GM12878 (cell line): Measurements from ENCODE around the gene GRM7. TPM values are rescaled to one million over a fixed set of nuclear protein-coding genes. Genes with fewer than 3 reads are reported as not detected.

Experiments
- ATAC-seq: fragments of 200-7000 bp; cut with Tn5 transposase; 3 replicates; pipeline ENCODE4 v1.9.1; 2020; ENCODE audit warnings: mild to moderate bottlenecking, moderate library complexity
- BruUV-seq: library from RNA; stranded (reverse); fragments of 400-500 nt; replicated peaks from 2 replicates; lab custom pipeline; 2021; lab: Mats Ljungman, UMichigan
- CTCF ChIA-PET: fragments of 300-600 bp; sonication (Branson Sonifier 250); formaldehyde crosslinking; extraction: SDS; loops from one replicate; lab custom pipeline; 2021; ENCODE audit warnings: inconsistent platforms; lab: Yijun Ruan, JAX
- POLR2A ChIA-PET: fragments of 350-600 bp; formaldehyde crosslinking; extraction: SDS; loops from one replicate; lab custom pipeline; 2021; ENCODE audit warnings: inconsistent platforms; lab: Charles Lee
- RAD21 ChIA-PET: fragments of 300-600 bp; sonication (Branson Sonifier 250); formaldehyde crosslinking; loops from one replicate; lab custom pipeline; 2023; ENCODE audit warnings: antibody characterized with exemption; ENCODE audit not compliant: unreplicated experiment; lab: Charles Lee
- SMC1A ChIA-PET: fragments of 300-600 bp; sonication (Branson Sonifier 250); formaldehyde crosslinking; loops from one replicate; lab custom pipeline; 2023; ENCODE audit not compliant: unreplicated experiment, uncharacterized antibody; lab: Charles Lee
- DNase-seq: peaks from one replicate; pipeline ENCODE4 v3.0.0-alpha.2; 2011; ENCODE audit warnings: low read depth, low spot score
- FAIRE-seq: peaks from 3 replicates; lab custom pipeline; 2011; peaks lifted over from hg19 to GRCh38; lab: Jason Lieb, UNC
- H2AFZ ChIP-seq: 2 replicates; pipeline ENCODE4 v1.6.0; 2011; ENCODE audit warnings: low read depth, low read length, control low read depth; ENCODE audit not compliant: control insufficient read depth
- H3K27ac ChIP-seq: 2 replicates; pipeline ENCODE4 v1.5.1; 2011; ENCODE audit warnings: control low read depth; ENCODE audit not compliant: control insufficient read depth, insufficient read depth
- H3K27me3 ChIP-seq, 2 experiments: replicated peaks in 1 of 2; 2 replicates each; pipeline versions ENCODE4 v1.6.0 to v1.6.1; 2011; ENCODE audit warnings: low read length in 1 of 2; ENCODE audit not compliant: control insufficient read depth in 2 of 2, insufficient read depth in 2 of 2
- H3K36me3 ChIP-seq, 2 experiments: 2 replicates each; pipeline ENCODE4 v1.5.1; 2011; ENCODE audit warnings: low read length in 1 of 2; ENCODE audit not compliant: control insufficient read depth in 2 of 2, insufficient read depth in 2 of 2
- H3K4me1 ChIP-seq: 2 replicates; pipeline ENCODE4 v1.6.1; 2011; ENCODE audit warnings: mild to moderate bottlenecking, low read length, moderate library complexity, mixed read lengths; ENCODE audit not compliant: control insufficient read depth, insufficient read depth
- H3K4me2 ChIP-seq: 2 replicates; pipeline ENCODE4 v1.6.0; 2011; ENCODE audit warnings: control low read depth; ENCODE audit not compliant: control insufficient read depth, insufficient read depth
- H3K4me3 ChIP-seq: fragments of 200-600 bp; sonication (generic); 2 replicates; pipeline ENCODE4 v1.5.1; 2016
- H3K79me2 ChIP-seq: 2 replicates; pipeline ENCODE4 v1.6.0; 2011; ENCODE audit warnings: low read length; ENCODE audit not compliant: control insufficient read depth, insufficient read depth
- H3K9ac ChIP-seq: 2 replicates; pipeline ENCODE4 v1.8.0; 2011; ENCODE audit warnings: low read length, control low read depth, mixed read lengths; ENCODE audit not compliant: control insufficient read depth, insufficient read depth
- H3K9me3 ChIP-seq: replicated peaks from 3 replicates; pipeline ENCODE4 v1.5.1; 2011; ENCODE audit warnings: mild to moderate bottlenecking, low read length; ENCODE audit not compliant: control insufficient read depth, insufficient read depth
- H4K20me1 ChIP-seq: 2 replicates; pipeline ENCODE4 v1.6.0; 2011; ENCODE audit not compliant: control insufficient read depth, insufficient read depth
- BCL11A ChIP-seq: IDR thresholded peaks from 2 replicates; pipeline ENCODE4 v1.6.1; 2011; ENCODE audit warnings: low read depth, low read length
- BHLHE40 ChIP-seq, 2 experiments: fragments of 450-650 bp in 1 of 2; IDR thresholded peaks; 2 replicates each; pipeline ENCODE4 v1.6.1; 2011 to 2017; ENCODE audit warnings: low read depth in 2 of 2, borderline replicate concordance in 1 of 2, improper control_type of control experiment in 1 of 2, low read length in 1 of 2, mild to moderate bottlenecking in 1 of 2
- FOXM1 ChIP-seq: IDR thresholded peaks from 2 replicates; pipeline ENCODE4 v1.6.1; 2012; ENCODE audit warnings: low read depth, mild to moderate bottlenecking, inconsistent platforms, low read length, moderate library complexity
- KLF5 ChIP-seq: fragments of 450-650 bp; IDR thresholded peaks from 2 replicates; pipeline ENCODE4 v1.6.1; 2014; ENCODE audit warnings: mild to moderate bottlenecking; ENCODE audit not compliant: partially characterized antibody
- PAX5 ChIP-seq: IDR thresholded peaks from 2 replicates; pipeline ENCODE4 v1.6.1; 2011; ENCODE audit warnings: low read depth, low read length, borderline replicate concordance
- PAX8 ChIP-seq: fragments of 450-650 bp; IDR thresholded peaks from 2 replicates; pipeline ENCODE4 v1.6.1; 2017; ENCODE audit warnings: mild to moderate bottlenecking, moderate library complexity
- POU2F2 ChIP-seq: IDR thresholded peaks from 3 replicates; pipeline ENCODE4 v1.6.1; 2011; ENCODE audit warnings: low read depth, mild to moderate bottlenecking, low read length, borderline replicate concordance
- RB1 ChIP-seq: fragments of 450-650 bp; formaldehyde crosslinking; IDR thresholded peaks from 2 replicates; pipeline ENCODE4 v1.6.1; 2017; ENCODE audit warnings: mild to moderate bottlenecking, borderline replicate concordance
- TBL1XR1 ChIP-seq: IDR thresholded peaks from 2 replicates; pipeline ENCODE4 v1.6.1; 2012; ENCODE audit warnings: low read depth, low read length, improper control_type of control experiment
- ZSCAN29 ChIP-seq: fragments of 450-650 bp; IDR thresholded peaks from 2 replicates; pipeline ENCODE4 v1.6.1; 2017; ENCODE audit warnings: mild to moderate bottlenecking, moderate library complexity
- ZZZ3 ChIP-seq: IDR thresholded peaks from 2 replicates; pipeline ENCODE4 v1.6.1; 2011; ENCODE audit warnings: low read depth; ENCODE audit not compliant: control insufficient read depth, insufficient read length
- WGBS: methylation state at CpG from one replicate; pipeline ENCODE4 v1.1.6; 2016; ENCODE audit warnings: low lambda C conversion rate; ENCODE audit not compliant: insufficient replicate concordance, insufficient coverage; ENCODE audit errors: missing lambda C conversion rate; 5-methylcytosine and 5-hydroxymethylcytosine counted together
- in situ Hi-C: fragments of 300-500 bp; cut with MboI; formaldehyde crosslinking; loops from 9 replicates; pipeline ENCODE4 v1.14.3; 2018; ENCODE audit warnings: mixed read lengths
- intact Hi-C: fragments of 100-400 bp; cut with micrococcal nuclease; formaldehyde crosslinking; loops from one replicate; pipeline ENCODE4 v1.14.2; 2022; ENCODE audit not compliant: unreplicated experiment
- polyA plus RNA-seq, 11 experiments: library from polyadenylated mRNA; depleted of rRNA in 4 of 11; unstranded in 6 of 11; stranded (reverse) in 5 of 11; fragments of >200 nt; fragmentation: Nextera tagmentation in 4 of 11; fragmentation: Illumina TruSeq in 1 of 11; extraction: Ambion mirVana in 4 of 11; extraction: Trizol in 1 of 11; gene quantifications; 1 replicate in 1 of 11; 2 replicates in 10 of 11; pipeline versions ENCODE4 v1.2.1 to v1.2.3, GENCODE V29; 2011 to 2016; ENCODE audit warnings: inconsistent platforms in 2 of 11, missing spikeins in 2 of 11, low read depth in 1 of 11
- total RNA-seq, 4 experiments: library from RNA; depleted of rRNA in 3 of 4; stranded (reverse); fragments of >200 nt in 3 of 4; fragmentation: Illumina TruSeq in 1 of 4; extraction: Trizol in 1 of 4; gene quantifications; 2 replicates each; pipeline versions ENCODE4 v1.2.1 to v1.2.3, GENCODE V29; 2013 to 2021
- TF ChIP-seq, protein P1 (sequence below): fragments of 450-650 bp; IDR thresholded peaks from 2 replicates; pipeline ENCODE4 v1.6.1; 2014; ENCODE audit warnings: mild to moderate bottlenecking
- TF ChIP-seq, protein P2 (sequence below): fragments of 150-350 bp; IDR thresholded peaks from 2 replicates; pipeline ENCODE4 v1.6.1; 2016; ENCODE audit warnings: low read depth, low read length
- TF ChIP-seq, protein P3 (sequence below): IDR thresholded peaks from 2 replicates; pipeline ENCODE4 v1.6.1; 2012; ENCODE audit warnings: improper control_type of control experiment, low read depth, low read length; ENCODE audit not compliant: insufficient replicate concordance

The GRM7 gene
- total and polyA plus RNA-seq, 10 of the 15 experiments (the other 5 are each of a cell fraction or from before 2014, with no cell fraction given) = not detected

DNA sequence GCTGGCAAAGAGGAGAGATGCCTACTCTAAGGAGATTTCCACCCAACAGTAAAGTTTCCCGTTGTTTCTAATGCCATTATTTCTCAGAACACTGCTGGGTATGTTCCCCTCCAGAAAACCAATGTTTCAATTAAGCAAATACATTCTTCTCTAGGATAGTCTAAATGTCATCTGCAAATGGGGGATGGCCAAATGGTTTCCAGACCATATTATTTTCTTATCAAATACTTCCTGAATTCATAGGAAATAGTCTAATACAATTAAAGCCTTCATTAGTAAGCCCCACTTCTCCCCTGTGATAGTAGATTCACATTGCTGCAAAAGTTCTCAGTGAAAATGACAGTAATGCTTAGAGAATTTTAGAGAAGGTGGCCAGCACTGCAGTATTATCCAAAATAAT lies 716.6 kb downstream of the GRM7 start:
- no peak for FAIRE-seq
- POLR2A ChIA-PET = no interaction called here

More for the DNA sequence above, 716.6 kb downstream of the GRM7 start:
- Histone ChIP-seq H3K27me3 (no peaks in the 10 kb centered on the region), H3K27ac (no peak overlapping the region), H4K20me1 (no peaks in the 10 kb centered on the region), H3K9me3 (no peaks in the 10 kb centered on the region), H3K9ac (no peak overlapping the region), H3K79me2 (no peaks in the 10 kb centered on the region), H3K4me3 (no peak overlapping the region), H2AFZ (no peak overlapping the region), H3K4me2 (no peak overlapping the region), H3K4me1 (no peaks in the 10 kb centered on the region), H3K36me3 (no peaks in the 10 kb centered on the region)
- TF ChIP-seq BCL11A = no peak
- TF ChIP-seq POU2F2 = no peak
- TF ChIP-seq, protein P1, sequence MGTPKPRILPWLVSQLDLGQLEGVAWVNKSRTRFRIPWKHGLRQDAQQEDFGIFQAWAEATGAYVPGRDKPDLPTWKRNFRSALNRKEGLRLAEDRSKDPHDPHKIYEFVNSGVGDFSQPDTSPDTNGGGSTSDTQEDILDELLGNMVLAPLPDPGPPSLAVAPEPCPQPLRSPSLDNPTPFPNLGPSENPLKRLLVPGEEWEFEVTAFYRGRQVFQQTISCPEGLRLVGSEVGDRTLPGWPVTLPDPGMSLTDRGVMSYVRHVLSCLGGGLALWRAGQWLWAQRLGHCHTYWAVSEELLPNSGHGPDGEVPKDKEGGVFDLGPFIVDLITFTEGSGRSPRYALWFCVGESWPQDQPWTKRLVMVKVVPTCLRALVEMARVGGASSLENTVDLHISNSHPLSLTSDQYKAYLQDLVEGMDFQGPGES = no peak
- TF ChIP-seq RB1 = no peak
- TF ChIP-seq ZZZ3 = no peak
- TF ChIP-seq PAX8 = no peak
- TF ChIP-seq KLF5 = no peak
- no peak for TF ChIP-seq FOXM1
- TF ChIP-seq ZSCAN29 = no peak
- no peak for TF ChIP-seq PAX5
- TF ChIP-seq, protein P2, sequence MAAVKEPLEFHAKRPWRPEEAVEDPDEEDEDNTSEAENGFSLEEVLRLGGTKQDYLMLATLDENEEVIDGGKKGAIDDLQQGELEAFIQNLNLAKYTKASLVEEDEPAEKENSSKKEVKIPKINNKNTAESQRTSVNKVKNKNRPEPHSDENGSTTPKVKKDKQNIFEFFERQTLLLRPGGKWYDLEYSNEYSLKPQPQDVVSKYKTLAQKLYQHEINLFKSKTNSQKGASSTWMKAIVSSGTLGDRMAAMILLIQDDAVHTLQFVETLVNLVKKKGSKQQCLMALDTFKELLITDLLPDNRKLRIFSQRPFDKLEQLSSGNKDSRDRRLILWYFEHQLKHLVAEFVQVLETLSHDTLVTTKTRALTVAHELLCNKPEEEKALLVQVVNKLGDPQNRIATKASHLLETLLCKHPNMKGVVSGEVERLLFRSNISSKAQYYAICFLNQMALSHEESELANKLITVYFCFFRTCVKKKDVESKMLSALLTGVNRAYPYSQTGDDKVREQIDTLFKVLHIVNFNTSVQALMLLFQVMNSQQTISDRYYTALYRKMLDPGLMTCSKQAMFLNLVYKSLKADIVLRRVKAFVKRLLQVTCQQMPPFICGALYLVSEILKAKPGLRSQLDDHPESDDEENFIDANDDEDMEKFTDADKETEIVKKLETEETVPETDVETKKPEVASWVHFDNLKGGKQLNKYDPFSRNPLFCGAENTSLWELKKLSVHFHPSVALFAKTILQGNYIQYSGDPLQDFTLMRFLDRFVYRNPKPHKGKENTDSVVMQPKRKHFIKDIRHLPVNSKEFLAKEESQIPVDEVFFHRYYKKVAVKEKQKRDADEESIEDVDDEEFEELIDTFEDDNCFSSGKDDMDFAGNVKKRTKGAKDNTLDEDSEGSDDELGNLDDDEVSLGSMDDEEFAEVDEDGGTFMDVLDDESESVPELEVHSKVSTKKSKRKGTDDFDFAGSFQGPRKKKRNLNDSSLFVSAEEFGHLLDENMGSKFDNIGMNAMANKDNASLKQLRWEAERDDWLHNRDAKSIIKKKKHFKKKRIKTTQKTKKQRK = no peak
- TF ChIP-seq BHLHE40 (IDR thresholded peaks at IDR 0.05; ENCODE audit: borderline replicate concordance in 1 of 2, low read depth in 2 of 2, low read length in 1 of 2) = no peak
- TF ChIP-seq TBL1XR1 = no peak
- TF ChIP-seq, protein P3, sequence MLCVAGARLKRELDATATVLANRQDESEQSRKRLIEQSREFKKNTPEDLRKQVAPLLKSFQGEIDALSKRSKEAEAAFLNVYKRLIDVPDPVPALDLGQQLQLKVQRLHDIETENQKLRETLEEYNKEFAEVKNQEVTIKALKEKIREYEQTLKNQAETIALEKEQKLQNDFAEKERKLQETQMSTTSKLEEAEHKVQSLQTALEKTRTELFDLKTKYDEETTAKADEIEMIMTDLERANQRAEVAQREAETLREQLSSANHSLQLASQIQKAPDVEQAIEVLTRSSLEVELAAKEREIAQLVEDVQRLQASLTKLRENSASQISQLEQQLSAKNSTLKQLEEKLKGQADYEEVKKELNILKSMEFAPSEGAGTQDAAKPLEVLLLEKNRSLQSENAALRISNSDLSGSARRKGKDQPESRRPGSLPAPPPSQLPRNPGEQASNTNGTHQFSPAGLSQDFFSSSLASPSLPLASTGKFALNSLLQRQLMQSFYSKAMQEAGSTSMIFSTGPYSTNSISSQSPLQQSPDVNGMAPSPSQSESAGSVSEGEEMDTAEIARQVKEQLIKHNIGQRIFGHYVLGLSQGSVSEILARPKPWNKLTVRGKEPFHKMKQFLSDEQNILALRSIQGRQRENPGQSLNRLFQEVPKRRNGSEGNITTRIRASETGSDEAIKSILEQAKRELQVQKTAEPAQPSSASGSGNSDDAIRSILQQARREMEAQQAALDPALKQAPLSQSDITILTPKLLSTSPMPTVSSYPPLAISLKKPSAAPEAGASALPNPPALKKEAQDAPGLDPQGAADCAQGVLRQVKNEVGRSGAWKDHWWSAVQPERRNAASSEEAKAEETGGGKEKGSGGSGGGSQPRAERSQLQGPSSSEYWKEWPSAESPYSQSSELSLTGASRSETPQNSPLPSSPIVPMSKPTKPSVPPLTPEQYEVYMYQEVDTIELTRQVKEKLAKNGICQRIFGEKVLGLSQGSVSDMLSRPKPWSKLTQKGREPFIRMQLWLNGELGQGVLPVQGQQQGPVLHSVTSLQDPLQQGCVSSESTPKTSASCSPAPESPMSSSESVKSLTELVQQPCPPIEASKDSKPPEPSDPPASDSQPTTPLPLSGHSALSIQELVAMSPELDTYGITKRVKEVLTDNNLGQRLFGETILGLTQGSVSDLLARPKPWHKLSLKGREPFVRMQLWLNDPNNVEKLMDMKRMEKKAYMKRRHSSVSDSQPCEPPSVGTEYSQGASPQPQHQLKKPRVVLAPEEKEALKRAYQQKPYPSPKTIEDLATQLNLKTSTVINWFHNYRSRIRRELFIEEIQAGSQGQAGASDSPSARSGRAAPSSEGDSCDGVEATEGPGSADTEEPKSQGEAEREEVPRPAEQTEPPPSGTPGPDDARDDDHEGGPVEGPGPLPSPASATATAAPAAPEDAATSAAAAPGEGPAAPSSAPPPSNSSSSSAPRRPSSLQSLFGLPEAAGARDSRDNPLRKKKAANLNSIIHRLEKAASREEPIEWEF = no peak
- DNase-seq (no peak), ATAC-seq (no peak)
- BruUV-seq = no TSS peak
- intact Hi-C loops (no loop called here), in situ Hi-C loops (no loop called here)
- SMC1A ChIA-PET = interaction anchor here (0.8 kb wide), 1 partner anchor 74 kb away, joined by 3 read pairs; no protein-coding TSS in a partner anchor
- RAD21 ChIA-PET = no interaction called here
- 0% methylated on average over 1 of the region's 1 CpG for WGBS
- CTCF ChIA-PET = no interaction called here
